GM12878 (cell line): ENCODE results near the gene LDLR. TPM values are rescaled to one million over a fixed set of nuclear protein-coding genes. Genes with fewer than 3 reads are reported as not detected.

Experiments used
- ATF2 ChIP-seq: IDR thresholded peaks from 2 replicates; pipeline ENCODE4 v1.6.1; 2012; ENCODE audit warnings: low read length, inconsistent platforms
- BHLHE40 ChIP-seq, 2 experiments: fragments of 450-650 bp in 1 of 2; IDR thresholded peaks; 2 replicates each; pipeline ENCODE4 v1.6.1; 2011 to 2017; ENCODE audit warnings: low read depth in 2 of 2, borderline replicate concordance in 1 of 2, improper control_type of control experiment in 1 of 2, low read length in 1 of 2, mild to moderate bottlenecking in 1 of 2
- EED ChIP-seq: sonication (generic); IDR thresholded peaks from 2 replicates; pipeline ENCODE4 v1.6.1; 2016; ENCODE audit warnings: antibody characterized with exemption, low read depth
- EGR1 ChIP-seq, 2 experiments: IDR thresholded peaks; 1 replicate in 1 of 2; 2 replicates in 1 of 2; pipeline ENCODE4 v1.6.1; 2011 to 2012; ENCODE audit warnings: low read depth in 2 of 2, low read length in 2 of 2, borderline replicate concordance in 1 of 2, mild to moderate bottlenecking in 1 of 2, moderate library complexity in 1 of 2
- FOXM1 ChIP-seq: IDR thresholded peaks from 2 replicates; pipeline ENCODE4 v1.6.1; 2012; ENCODE audit warnings: low read depth, mild to moderate bottlenecking, inconsistent platforms, low read length, moderate library complexity
- GATAD2B ChIP-seq: fragments of 450-650 bp; conservative IDR thresholded peaks from 2 replicates; pipeline ENCODE4 v1.6.1; 2017; ENCODE audit warnings: low read depth, mild to moderate bottlenecking, moderate library complexity
- IKZF1 ChIP-seq: fragments of 450-650 bp; conservative IDR thresholded peaks from 2 replicates; pipeline ENCODE4 v1.6.1; 2017; ENCODE audit warnings: antibody characterized with exemption, mild to moderate bottlenecking
- KAT2A ChIP-seq: conservative IDR thresholded peaks from 2 replicates; pipeline ENCODE4 v1.6.1; 2011; ENCODE audit warnings: low read depth, low read length; ENCODE audit not compliant: control insufficient read depth
- NFXL1 ChIP-seq: fragments of 450-650 bp; IDR thresholded peaks from 2 replicates; pipeline ENCODE4 v1.6.1; 2017; ENCODE audit warnings: antibody characterized with exemption, mild to moderate bottlenecking, borderline replicate concordance
- NR2C1 ChIP-seq: fragments of 450-650 bp; IDR thresholded peaks from 2 replicates; pipeline ENCODE4 v1.6.1; 2017; ENCODE audit warnings: antibody characterized with exemption, mild to moderate bottlenecking, moderate library complexity
- PML ChIP-seq: IDR thresholded peaks from 2 replicates; pipeline ENCODE4 v1.6.1; 2012; ENCODE audit warnings: low read length, inconsistent platforms
- RELA ChIP-seq: fragments of 450-650 bp; IDR thresholded peaks from 2 replicates; pipeline ENCODE4 v1.8.0; 2014; ENCODE audit warnings: borderline replicate concordance; ENCODE audit not compliant: partially characterized antibody
- RELB ChIP-seq: fragments of 450-650 bp; IDR thresholded peaks from 2 replicates; pipeline ENCODE4 v1.6.1; 2017; ENCODE audit warnings: low read depth, mild to moderate bottlenecking, moderate library complexity
- SIN3A ChIP-seq: IDR thresholded peaks from 2 replicates; pipeline ENCODE4 v1.6.1; 2012; ENCODE audit warnings: low read depth, low read length, improper control_type of control experiment
- SMAD1 ChIP-seq: fragments of 450-650 bp; IDR thresholded peaks from 2 replicates; pipeline ENCODE4 v1.6.1; 2018; ENCODE audit warnings: mild to moderate bottlenecking, low read depth; ENCODE audit not compliant: partially characterized antibody
- SREBF1 ChIP-seq: IDR thresholded peaks from 2 replicates; pipeline ENCODE4 v1.6.1; 2012; ENCODE audit warnings: mild to moderate bottlenecking, low read length
- SREBF2 ChIP-seq: IDR thresholded peaks from 2 replicates; pipeline ENCODE4 v1.6.1; 2012; ENCODE audit warnings: mild to moderate bottlenecking, low read length
- TAF1 ChIP-seq: IDR thresholded peaks from 2 replicates; pipeline ENCODE4 v1.6.1; 2011; ENCODE audit warnings: mild to moderate bottlenecking, low read depth, low read length, borderline replicate concordance
- TBL1XR1 ChIP-seq: IDR thresholded peaks from 2 replicates; pipeline ENCODE4 v1.6.1; 2012; ENCODE audit warnings: low read depth, low read length, improper control_type of control experiment
- USF1 ChIP-seq: IDR thresholded peaks from 2 replicates; pipeline ENCODE4 v1.6.1; 2011; ENCODE audit warnings: borderline replicate concordance, low read depth, mild to moderate bottlenecking, moderate library complexity, mixed read lengths, low read length; ENCODE audit not compliant: insufficient read depth; ENCODE audit errors: extremely low read length
- ZBTB40 ChIP-seq: fragments of 450-650 bp; IDR thresholded peaks from 2 replicates; pipeline ENCODE4 v1.6.1; 2016; ENCODE audit warnings: mild to moderate bottlenecking, moderate library complexity, borderline replicate concordance
- ZNF622 ChIP-seq: fragments of 450-650 bp; IDR thresholded peaks from 2 replicates; pipeline ENCODE4 v1.6.1; 2017; ENCODE audit warnings: mild to moderate bottlenecking, inconsistent platforms
- ZSCAN29 ChIP-seq: fragments of 450-650 bp; IDR thresholded peaks from 2 replicates; pipeline ENCODE4 v1.6.1; 2017; ENCODE audit warnings: mild to moderate bottlenecking, moderate library complexity
- polyA plus RNA-seq, 11 experiments: library from polyadenylated mRNA; depleted of rRNA in 4 of 11; unstranded in 6 of 11; stranded (reverse) in 5 of 11; fragments of >200 nt; fragmentation: Nextera tagmentation in 4 of 11; fragmentation: Illumina TruSeq in 1 of 11; extraction: Ambion mirVana in 4 of 11; extraction: Trizol in 1 of 11; gene quantifications; 1 replicate in 1 of 11; 2 replicates in 10 of 11; pipeline versions ENCODE4 v1.2.1 to v1.2.3, GENCODE V29; 2011 to 2016; ENCODE audit warnings: inconsistent platforms in 2 of 11, missing spikeins in 2 of 11, low read depth in 1 of 11
- total RNA-seq, 4 experiments: library from RNA; depleted of rRNA in 3 of 4; stranded (reverse); fragments of >200 nt in 3 of 4; fragmentation: Illumina TruSeq in 1 of 4; extraction: Trizol in 1 of 4; gene quantifications; 2 replicates each; pipeline versions ENCODE4 v1.2.1 to v1.2.3, GENCODE V29; 2013 to 2021

LDLR gene
- total and polyA plus RNA-seq, 10 of the 15 experiments (the other 5 are each of a cell fraction or from before 2014, with no cell fraction given) = 11.3 to 59.2 (median 27.3) TPM

GRCh38 chr19:11155373-11156120 lies 66.3 kb downstream of the LDLR start, which contains the start of gene SPC24 (continued):
- TF ChIP-seq USF1 (no peak), EED (no peak), SREBF1 (no peak), ZSCAN29 (no peak), TAF1 (peak; percentile 88), KAT2A (no peak), BHLHE40 (IDR thresholded peaks at IDR 0.05; ENCODE audit: borderline replicate concordance in 1 of 2, low read depth in 2 of 2, low read length in 1 of 2) (0 out of 4 replicates have a peak, but pooled peaks have one; percentile 10 to 23), ZBTB40 (no peak), SREBF2 (no peak), RELA (no peak), EGR1 (IDR thresholded peaks at IDR 0.05; ENCODE audit: borderline replicate concordance in 1 of 2, low read depth in 2 of 2, low read length in 2 of 2) (no peak), FOXM1 (no peak), PML (no peak), IKZF1 (peak; percentile 38; the same call in 1 of the 2 replicates), GATAD2B (peak; percentile 57), NR2C1 (no peak), SMAD1 (no peak), ATF2 (no peak), SIN3A (peak; percentile 99), NFXL1 (no peak), RELB (no peak), ZNF622 (no peak), TBL1XR1 (no peak)
